Thoracic aorta (tissue), 2 donors: ENCODE results near the gene MAP1LC3A. TPM values are rescaled to one million over a fixed set of nuclear protein-coding genes. Genes with fewer than 3 reads are reported as not detected.

Source experiments
- ATAC-seq: fragments of 150-250 bp; one replicate; pipeline ENCODE4 v1.8.0; 2017; ENCODE audit warnings: low read depth; ENCODE audit not compliant: insufficient number of reproducible peaks, low FRiP score
- DNase-seq: peaks from one replicate; pipeline ENCODE4 v3.0.0-alpha.2; 2020; ENCODE audit warnings: low spot score
- H3K27ac ChIP-seq, 2 donors: fragments of 200-600 bp; sonication (generic); 1 replicate in 1 of 2; 2 replicates in 1 of 2; pipeline ENCODE4 v1.5.1; 2016; ENCODE audit warnings: mild to moderate bottlenecking in 2 of 2, moderate library complexity in 2 of 2
- H3K27me3 ChIP-seq: fragments of 200-600 bp; sonication (generic); replicated peaks from 2 replicates; pipeline ENCODE4 v1.6.0; 2016; ENCODE audit warnings: mild to moderate bottlenecking; ENCODE audit not compliant: insufficient read depth
- H3K36me3 ChIP-seq: fragments of 200-600 bp; sonication (generic); one replicate; pipeline ENCODE4 v1.5.1; 2016
- H3K4me1 ChIP-seq, 2 donors: fragments of 200-600 bp; sonication (generic); 1 replicate in 1 of 2; 2 replicates in 1 of 2; pipeline versions ENCODE4 v1.5.1 to v1.6.0; 2016; ENCODE audit warnings: low read depth in 2 of 2, mild to moderate bottlenecking in 1 of 2; ENCODE audit not compliant: control insufficient read depth in 1 of 2
- H3K4me3 ChIP-seq: fragments of 200-600 bp; sonication (generic); 2 replicates; pipeline ENCODE4 v1.5.1; 2016; ENCODE audit warnings: mild to moderate bottlenecking
- H3K9me3 ChIP-seq: fragments of 200-600 bp; sonication (generic); 2 replicates; pipeline ENCODE4 v1.5.1; 2016
- CTCF ChIP-seq: fragments of 200-600 bp; sonication (generic); IDR thresholded peaks from one replicate; pipeline ENCODE4 v1.5.1; 2019; ENCODE audit warnings: antibody characterized with exemption
- total RNA-seq, 2 donors: library from RNA; depleted of rRNA; stranded (reverse); fragments of >200 nt; gene quantifications; one replicate each; pipeline versions ENCODE4 v1.1.0 to v1.2.3, GENCODE V29; 2016

MAP1LC3A gene
- total RNA-seq, 2 donors from 2014 or later: 39.2 to 79.6 TPM

- H3K4me3 ChIP-seq: no peak overlapping the region
- DNase-seq (no peak), ATAC-seq (no peak)
- peaks cover 10 to 26% of the 10 kb centered on the region in 2 donors for H3K4me1 ChIP-seq
- H3K27ac ChIP-seq: no peak overlapping the region
- H3K9me3 ChIP-seq: no peaks in the 10 kb centered on the region
- no peaks in the 10 kb centered on the region for H3K27me3 ChIP-seq
- TF ChIP-seq CTCF: no peak
- peaks cover 54% of the 10 kb centered on the region for H3K36me3 ChIP-seq
Observed at GRCh38 chr20:34532320-34532719, 26.2 kb upstream of the MAP1LC3A start.

GRCh38 chr20:34532756-34533155, 25.8 kb upstream of the MAP1LC3A start:
- ATAC-seq: no peak
- H3K27ac ChIP-seq: no peak overlapping the region
- no peak overlapping the region for H3K4me3 ChIP-seq
- H3K4me1 ChIP-seq: peaks cover 10 to 26% of the 10 kb centered on the region in 2 donors
- no peak for DNase-seq
- peaks cover 54% of the 10 kb centered on the region for H3K36me3 ChIP-seq
- no peak for TF ChIP-seq CTCF
- H3K27me3 ChIP-seq: no peaks in the 10 kb centered on the region
- no peaks in the 10 kb centered on the region for H3K9me3 ChIP-seq

- Histone ChIP-seq H3K36me3 (peaks cover 53% of the 10 kb centered on the region), H3K4me1 (peaks cover 0 to 12% of the 10 kb centered on the region in 2 donors), H3K4me3 (no peak overlapping the region), H3K9me3 (no peaks in the 10 kb centered on the region), H3K27ac (no peak overlapping the region), H3K27me3 (no peaks in the 10 kb centered on the region)
- TF ChIP-seq CTCF: no peak
- DNase-seq (no peak), ATAC-seq (no peak)
Observed at GRCh38 chr20:34534391-34535165, 23.9 kb upstream of the MAP1LC3A start.

- H3K4me1 ChIP-seq: peaks cover 0 to 4% of the 10 kb centered on the region in 2 donors
- H3K9me3 ChIP-seq: no peaks in the 10 kb centered on the region
- no peaks in the 10 kb centered on the region for H3K27me3 ChIP-seq
- ATAC-seq: no peak
- no peak overlapping the region for H3K27ac ChIP-seq
- TF ChIP-seq CTCF: no peak
- H3K36me3 ChIP-seq: peaks cover 56% of the 10 kb centered on the region
- H3K4me3 ChIP-seq: no peak overlapping the region
- DNase-seq: no peak
Observed at GRCh38 chr20:34535301-34535840, 23.1 kb upstream of the MAP1LC3A start.

- no peak for TF ChIP-seq CTCF
- DNase-seq: no peak
- no peaks in the 10 kb centered on the region for H3K9me3 ChIP-seq
- peaks cover 56% of the 10 kb centered on the region for H3K36me3 ChIP-seq
- peaks cover 0 to under 1% of the 10 kb centered on the region in 2 donors for H3K4me1 ChIP-seq
- H3K27ac ChIP-seq: no peak overlapping the region
- H3K27me3 ChIP-seq: no peaks in the 10 kb centered on the region
- ATAC-seq: no peak
- no peak overlapping the region for H3K4me3 ChIP-seq
Observed at GRCh38 chr20:34535857-34536256, 22.7 kb upstream of the MAP1LC3A start.
